ENCODE results near the gene RASL11A.

The RASL11A gene

GRCh38 chr13:27258637-27259386 lies 11.8 kb upstream of the RASL11A start:
- peak overlapping the region; percentile 18 for H3K4me3 Mint-ChIP-seq
- ATAC-seq (peak; percentile 76), DNase-seq (ENCODE audit: low spot score in 2 of 2) (no peak)
- H3K9me3 Mint-ChIP-seq = no peaks in the 10 kb centered on the region
- peak overlapping the region; percentile 73 for H3K27ac Mint-ChIP-seq
- H3K36me3 Mint-ChIP-seq = peaks cover 82% of the 10 kb centered on the region
- peaks cover 57% of the 10 kb centered on the region for H3K4me1 Mint-ChIP-seq

- H3K27ac Mint-ChIP-seq = peak overlapping the region; percentile 73
- peaks cover 47% of the 10 kb centered on the region for H3K4me1 Mint-ChIP-seq
- no peaks in the 10 kb centered on the region for H3K9me3 Mint-ChIP-seq
- no peak overlapping the region for H3K4me3 Mint-ChIP-seq
- no peak for DNase-seq (ENCODE audit: low spot score in 2 of 2)
- peaks cover 72% of the 10 kb centered on the region for H3K36me3 Mint-ChIP-seq
- no peak for ATAC-seq
Observed at GRCh38 chr13:27259831-27260230, 10.8 kb upstream of the RASL11A start.

DNA sequence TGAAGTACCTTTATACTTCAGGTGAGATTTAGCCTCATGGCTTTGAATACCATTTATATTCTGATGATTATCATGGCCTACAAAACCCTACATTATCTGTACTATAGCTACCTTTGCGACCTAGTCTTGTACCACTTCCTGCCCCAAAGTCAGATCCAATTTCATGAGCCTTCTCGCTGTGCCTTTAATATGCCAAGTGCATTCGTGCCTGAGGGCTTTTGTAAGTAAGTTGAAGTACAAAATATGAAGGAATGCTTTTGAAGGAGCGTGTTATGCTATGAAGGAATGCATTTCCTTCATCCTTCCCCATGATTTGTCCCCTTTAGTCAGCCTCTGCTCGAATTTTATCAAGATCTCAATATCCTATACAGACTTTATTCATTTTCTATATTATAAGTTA lies 9.2 kb upstream of the RASL11A start:
- H3K4me1 Mint-ChIP-seq = peaks cover 44% of the 10 kb centered on the region
- ATAC-seq (no peak), DNase-seq (ENCODE audit: low spot score in 2 of 2) (no peak)
- H3K27ac Mint-ChIP-seq = peak overlapping the region; percentile 75
- no peaks in the 10 kb centered on the region for H3K9me3 Mint-ChIP-seq
- no peak overlapping the region for H3K4me3 Mint-ChIP-seq
- peaks cover 56% of the 10 kb centered on the region for H3K36me3 Mint-ChIP-seq

DNA sequence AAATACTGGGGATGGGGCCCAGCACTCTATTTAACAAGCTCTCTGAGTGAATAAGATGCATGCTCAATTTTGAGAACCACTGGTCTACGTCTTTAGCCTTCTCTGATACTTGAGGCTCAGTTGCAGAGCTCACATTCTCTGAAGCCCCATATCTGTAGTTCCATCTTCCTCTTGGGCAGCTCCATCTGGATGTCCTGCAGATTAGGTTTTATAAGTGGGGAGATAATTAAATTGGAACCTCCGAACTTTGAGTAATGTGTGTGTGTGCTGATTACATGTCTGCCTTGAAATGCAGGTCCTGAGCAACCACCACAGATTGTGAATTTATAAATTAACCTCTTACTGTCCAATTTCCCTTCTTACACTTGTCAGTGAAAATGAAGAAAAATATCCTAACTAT lies 7.2 kb upstream of the RASL11A start:
- no peak for DNase-seq (ENCODE audit: low spot score in 2 of 2)
- Mint-ChIP-seq H3K4me1 (peaks cover 34% of the 10 kb centered on the region), H3K36me3 (peaks cover 36% of the 10 kb centered on the region), H3K27ac (no peak overlapping the region), H3K4me3 (no peak overlapping the region), H3K9me3 (no peaks in the 10 kb centered on the region)
- ATAC-seq = no peak

- ATAC-seq = peak; percentile 56
- Mint-ChIP-seq H3K4me1 (peaks cover 27% of the 10 kb centered on the region), H3K27ac (no peak overlapping the region), H3K36me3 (peaks cover 28% of the 10 kb centered on the region), H3K9me3 (no peaks in the 10 kb centered on the region), H3K4me3 (no peak overlapping the region)
- DNase-seq (ENCODE audit: low spot score in 2 of 2) = no peak
Observed at GRCh38 chr13:27264181-27264580, 6.4 kb upstream of the RASL11A start.

DNA sequence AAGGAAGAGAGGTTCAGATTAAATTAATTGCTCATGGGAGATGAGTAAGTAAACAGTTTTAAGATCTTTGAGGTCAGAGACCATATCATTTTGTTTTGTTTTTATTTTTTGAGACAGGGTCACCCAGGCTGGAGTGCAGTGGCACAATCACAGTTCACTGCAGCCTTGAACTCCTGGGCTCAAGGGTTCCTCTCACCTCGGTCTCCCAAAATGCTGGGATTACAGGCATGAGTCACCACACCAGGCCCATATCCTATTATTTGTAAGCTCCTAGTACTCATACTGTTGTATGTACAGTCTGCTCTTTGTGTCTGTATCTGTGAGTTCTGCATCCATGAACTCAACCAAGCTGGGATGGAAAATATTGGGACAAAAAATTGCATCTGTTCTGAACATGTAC lies 6.0 kb upstream of the RASL11A start:
- H3K27ac Mint-ChIP-seq = no peak overlapping the region

DNA sequence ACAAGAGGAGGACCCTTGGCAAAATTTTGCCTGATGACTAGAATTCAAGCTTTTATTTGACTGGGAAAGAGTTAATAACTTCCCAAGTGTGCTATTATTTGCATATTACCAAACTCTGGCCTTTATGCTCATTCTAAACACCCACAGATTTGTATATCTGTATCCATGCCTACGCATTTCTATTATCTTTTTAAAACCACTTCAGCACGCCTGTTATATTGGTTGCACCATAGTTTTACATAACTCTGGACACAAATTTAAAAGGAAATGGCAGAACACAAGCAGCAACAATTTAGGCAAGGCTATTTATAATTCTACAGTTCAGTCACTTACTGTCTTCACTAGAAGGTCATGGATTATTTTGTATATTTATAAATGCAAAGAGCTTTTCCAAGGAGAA lies 3.7 kb upstream of the RASL11A start:
- H3K4me1 Mint-ChIP-seq = peaks cover 22% of the 10 kb centered on the region
- H3K4me3 Mint-ChIP-seq = no peak overlapping the region
- no peak overlapping the region for H3K27ac Mint-ChIP-seq
- ATAC-seq (no peak), DNase-seq (ENCODE audit: low spot score in 2 of 2) (no peak)
- H3K9me3 Mint-ChIP-seq = no peaks in the 10 kb centered on the region
- peaks cover 10% of the 10 kb centered on the region for H3K36me3 Mint-ChIP-seq

More for the DNA sequence above, 6.0 kb upstream of the RASL11A start:
- DNase-seq (ENCODE audit: low spot score in 2 of 2) = no peak
- ATAC-seq = no peak
- Mint-ChIP-seq H3K4me3 (no peak overlapping the region), H3K9me3 (no peaks in the 10 kb centered on the region), H3K36me3 (peaks cover 24% of the 10 kb centered on the region), H3K4me1 (peaks cover 22% of the 10 kb centered on the region)

DNA sequence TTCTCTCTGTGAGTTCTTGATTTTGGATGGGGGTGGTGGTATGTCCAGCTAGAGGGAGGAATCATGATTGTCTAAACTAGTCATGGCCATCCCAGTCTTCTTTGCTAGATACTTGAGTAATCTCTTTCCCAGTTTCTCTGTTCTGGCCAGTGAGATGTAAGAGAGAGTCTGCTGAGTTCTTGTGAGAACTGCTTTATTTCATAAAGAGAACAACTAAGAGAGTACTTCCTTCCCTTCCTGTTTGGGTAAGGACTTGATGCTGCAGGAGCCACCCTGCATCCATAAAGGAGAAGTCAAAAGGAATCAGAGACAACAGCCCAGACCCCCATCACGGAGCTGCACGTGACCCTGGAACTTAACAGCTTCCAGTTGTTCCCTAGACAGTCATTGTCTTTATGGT lies 3.0 kb upstream of the RASL11A start:
- Mint-ChIP-seq H3K9me3 (no peaks in the 10 kb centered on the region), H3K36me3 (peaks cover 3% of the 10 kb centered on the region), H3K27ac (no peak overlapping the region), H3K4me1 (peaks cover 18% of the 10 kb centered on the region), H3K4me3 (no peak overlapping the region)
- no peak for ATAC-seq
- no peak for DNase-seq (ENCODE audit: low spot score in 2 of 2)

- no peaks in the 10 kb centered on the region for H3K9me3 Mint-ChIP-seq
- no peaks in the 10 kb centered on the region for H3K36me3 Mint-ChIP-seq
- peak overlapping the region; percentile 83 for H3K4me3 Mint-ChIP-seq
- peaks cover 14% of the 10 kb centered on the region for H3K4me1 Mint-ChIP-seq
- DNase-seq (ENCODE audit: low spot score in 2 of 2) = no peak
- H3K27ac Mint-ChIP-seq = no peak overlapping the region
- ATAC-seq = no peak
Observed at GRCh38 chr13:27269114-27269665, 1.4 kb upstream of the RASL11A start.

GRCh38 chr13:27271570-27272096 lies 1.0 kb downstream of the RASL11A start:
- Mint-ChIP-seq H3K4me1 (peaks cover 14% of the 10 kb centered on the region), H3K36me3 (no peaks in the 10 kb centered on the region), H3K27ac (no peak overlapping the region), H3K9me3 (no peaks in the 10 kb centered on the region), H3K4me3 (peak overlapping the region; percentile 83)
- ATAC-seq (no peak), DNase-seq (ENCODE audit: low spot score in 2 of 2) (no peak)

DNA sequence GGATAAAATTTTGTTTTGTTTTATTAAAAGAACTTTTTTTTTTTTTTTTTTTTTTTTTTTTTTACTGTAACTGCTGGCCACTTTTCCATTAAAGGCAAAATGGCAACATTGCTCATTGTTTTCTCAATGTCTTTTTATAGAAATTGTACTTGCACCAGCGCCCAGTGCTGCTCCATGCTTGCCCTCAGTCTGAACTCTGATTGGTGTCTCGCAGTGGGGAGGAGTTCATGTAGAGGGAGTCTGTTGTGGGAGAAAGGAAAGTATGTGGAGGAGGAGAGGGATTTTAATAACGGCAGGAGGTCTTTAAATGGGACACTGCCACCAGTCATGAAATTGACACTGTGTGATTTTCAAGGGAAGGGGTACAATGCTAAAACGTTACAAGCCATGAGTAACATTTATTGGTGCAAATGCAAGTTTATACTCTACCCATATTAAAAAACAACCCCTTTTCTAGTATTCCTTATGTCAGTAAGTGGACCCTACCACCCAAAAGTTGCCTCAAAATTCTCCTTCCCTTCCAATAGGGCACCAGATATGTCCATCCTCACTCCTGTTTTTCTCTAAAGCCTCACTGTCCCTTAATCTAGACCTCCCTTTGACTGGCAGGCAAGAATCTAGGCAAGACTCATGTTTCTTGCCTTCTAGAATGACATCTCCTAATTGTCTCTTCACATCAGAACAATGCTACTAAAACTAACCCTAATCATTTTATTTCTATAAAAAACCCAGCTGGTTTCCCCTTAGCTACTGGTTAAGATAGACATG lies 3.2 kb downstream of the RASL11A start:
- DNase-seq (ENCODE audit: low spot score in 2 of 2) = no peak
- ATAC-seq = no peak
- Mint-ChIP-seq H3K27ac (no peak overlapping the region), H3K4me1 (peaks cover 14% of the 10 kb centered on the region), H3K9me3 (no peaks in the 10 kb centered on the region), H3K4me3 (no peak overlapping the region), H3K36me3 (no peaks in the 10 kb centered on the region)

DNA sequence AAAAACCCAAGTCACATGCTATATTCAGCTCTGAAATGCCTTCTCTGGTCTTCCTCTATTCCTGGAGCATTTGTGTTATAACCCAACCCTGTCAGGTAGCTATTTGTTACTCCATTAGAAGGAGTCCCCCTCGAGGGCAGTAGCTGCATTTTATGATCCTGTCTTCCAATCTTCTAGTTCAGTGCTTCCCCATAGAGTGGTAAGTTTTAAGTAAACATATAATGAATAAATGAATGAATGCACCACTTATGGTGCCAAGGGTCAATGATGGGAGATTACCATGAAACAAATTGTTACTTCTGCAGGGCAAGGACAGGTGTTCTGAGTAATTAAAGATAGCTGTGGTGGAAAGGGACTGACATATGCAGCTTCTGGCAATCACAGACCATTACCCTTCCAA lies 4.0 kb downstream of the RASL11A start:
- no peak overlapping the region for H3K27ac Mint-ChIP-seq
- H3K9me3 Mint-ChIP-seq = no peaks in the 10 kb centered on the region
- H3K36me3 Mint-ChIP-seq = no peaks in the 10 kb centered on the region
- H3K4me3 Mint-ChIP-seq = no peak overlapping the region
- DNase-seq (ENCODE audit: low spot score in 2 of 2) (no peak), ATAC-seq (no peak)
- H3K4me1 Mint-ChIP-seq = peaks cover 14% of the 10 kb centered on the region

DNA sequence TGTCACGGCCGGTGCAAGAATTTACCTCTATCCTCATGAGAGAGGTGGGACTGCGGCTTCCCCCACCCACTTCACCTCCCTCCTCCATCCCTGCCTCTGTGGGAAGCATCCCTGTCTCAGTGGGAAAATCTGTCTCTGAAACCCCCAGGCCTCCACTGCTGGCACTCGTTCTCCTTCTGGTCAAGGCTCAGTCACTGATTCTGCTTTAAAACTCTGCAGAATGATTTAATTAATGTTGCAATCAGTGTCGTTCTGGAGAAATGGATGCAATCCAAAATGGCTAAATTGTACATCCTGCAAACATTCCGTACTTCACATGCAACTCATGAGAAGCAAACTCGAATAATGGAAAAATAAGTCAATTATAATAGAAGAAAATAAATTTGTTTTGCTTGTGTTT lies 5.6 kb downstream of the RASL11A start:
- ATAC-seq (no peak), DNase-seq (ENCODE audit: low spot score in 2 of 2) (no peak)
- Mint-ChIP-seq H3K9me3 (no peaks in the 10 kb centered on the region), H3K4me3 (no peak overlapping the region), H3K4me1 (peaks cover 7% of the 10 kb centered on the region), H3K27ac (no peak overlapping the region), H3K36me3 (no peaks in the 10 kb centered on the region)

DNA sequence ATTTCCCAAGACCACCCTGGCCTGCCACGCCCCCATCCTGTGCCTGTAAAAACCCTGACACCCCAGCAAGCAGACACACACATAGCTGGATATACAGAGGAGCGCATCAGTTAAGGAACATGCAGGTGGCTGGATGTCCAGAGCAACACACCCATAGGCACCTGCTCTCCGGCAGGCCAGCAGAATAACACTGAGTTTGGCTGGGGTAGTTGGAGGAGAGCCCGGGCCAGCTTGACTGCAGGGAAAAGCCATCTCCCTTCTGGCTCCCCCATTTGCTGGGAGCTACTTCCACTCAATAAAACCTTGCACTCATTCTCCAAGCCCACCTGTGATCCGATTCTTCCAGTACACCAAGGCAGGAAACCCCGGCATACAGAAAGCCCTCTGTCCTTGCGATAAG lies 8.9 kb downstream of the RASL11A start:
- DNase-seq (ENCODE audit: low spot score in 2 of 2) (no peak), ATAC-seq (no peak)
- Mint-ChIP-seq H3K4me1 (peaks cover 5% of the 10 kb centered on the region), H3K27ac (no peak overlapping the region), H3K9me3 (no peaks in the 10 kb centered on the region), H3K4me3 (no peak overlapping the region), H3K36me3 (no peaks in the 10 kb centered on the region)

DNA sequence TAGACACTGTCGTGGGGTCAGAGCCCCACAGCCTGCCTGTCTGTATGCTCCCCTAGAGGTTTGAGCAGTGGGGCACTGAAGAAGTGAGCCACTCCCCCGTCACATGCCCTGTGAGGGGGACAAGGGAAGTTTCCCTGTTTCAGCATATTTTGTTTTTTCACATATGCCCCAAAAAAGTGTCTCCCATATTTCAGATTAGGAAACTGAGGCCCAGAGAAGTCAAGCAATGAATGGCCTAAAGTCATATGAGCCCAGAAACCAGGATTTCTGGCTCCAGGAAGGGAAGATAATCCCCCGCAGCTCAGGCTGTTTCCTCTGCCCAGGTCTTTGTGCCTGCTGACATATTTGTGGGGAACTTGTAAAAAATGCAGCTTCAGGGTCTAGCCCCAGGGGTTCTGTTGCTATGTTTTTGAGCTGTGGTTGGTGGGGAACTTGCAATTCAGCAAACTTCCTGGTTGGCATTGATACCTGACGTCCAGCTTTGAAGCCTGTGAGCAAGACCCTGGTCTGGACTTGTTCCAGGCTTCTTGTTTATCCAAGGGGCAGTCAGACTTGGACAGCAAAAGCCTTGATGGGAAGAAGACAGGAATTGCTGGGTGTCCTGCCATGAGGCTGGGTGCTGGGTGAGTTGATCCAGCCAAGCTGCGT lies 9.5 kb downstream of the RASL11A start:
- DNase-seq (ENCODE audit: low spot score in 2 of 2) (no peak), ATAC-seq (peak; percentile 11)
- Mint-ChIP-seq H3K4me1 (peaks cover 5% of the 10 kb centered on the region), H3K9me3 (no peaks in the 10 kb centered on the region), H3K36me3 (no peaks in the 10 kb centered on the region), H3K27ac (no peak overlapping the region), H3K4me3 (no peak overlapping the region)

All from stimulated activated effector memory CD8-positive, alpha-beta T cell treated with anti-CD3 and anti-CD28 coated beads, Interleukin-12 subunit alpha, Interleukin-12 subunit beta, amount 100 ng/mL, for 72 hours (primary cell).